CD4-positive, CD25-positive, alpha-beta regulatory T cell (primary cell): ENCODE data around the gene SCP2. TPM values are rescaled to one million over a fixed set of nuclear protein-coding genes. Genes with fewer than 3 reads are reported as not detected.

Experiments used
- ATAC-seq, 2 donors: fragments of 150-1000 bp; cut with Tn5 transposase; one replicate each; pipeline ENCODE4 v1.10.0; 2021; ENCODE audit warnings: low read depth in 2 of 2, moderate number of reproducible peaks in 2 of 2, moderate library complexity in 1 of 2
- DNase-seq, 3 donors: peaks; one replicate each; pipeline versions ENCODE4 v3.0.0 to v3.0.0-alpha.2; 2012 to 2022; ENCODE audit warnings: mixed read lengths in 1 of 3
- H3K27ac ChIP-seq: one replicate; pipeline ENCODE4 v1.7.0; 2013; ENCODE audit warnings: mild to moderate bottlenecking, low read length; ENCODE audit not compliant: insufficient read depth, poor library complexity, severe bottlenecking
- H3K27me3 ChIP-seq: one replicate; pipeline ENCODE4 v1.7.0; 2013; ENCODE audit warnings: low read length; ENCODE audit not compliant: control insufficient read depth, insufficient read depth
- H3K36me3 ChIP-seq: one replicate; pipeline ENCODE4 v1.7.0; 2013; ENCODE audit warnings: mild to moderate bottlenecking, low read length, moderate library complexity; ENCODE audit not compliant: control insufficient read depth, insufficient read depth
- H3K4me1 ChIP-seq: 2 replicates; pipeline ENCODE4 v1.7.0; 2013; ENCODE audit warnings: mild to moderate bottlenecking, low read length; ENCODE audit not compliant: insufficient read depth, control insufficient read depth, poor library complexity, severe bottlenecking
- H3K4me3 ChIP-seq: one replicate; pipeline ENCODE4 v1.7.0; 2013; ENCODE audit warnings: low read depth, mild to moderate bottlenecking, low read length, moderate library complexity
- H3K9me3 ChIP-seq, 2 experiments: 1 replicate in 1 of 2; 2 replicates in 1 of 2; pipeline ENCODE4 v1.7.0; 2013; ENCODE audit warnings: low read length in 2 of 2, mild to moderate bottlenecking in 1 of 2, moderate library complexity in 1 of 2; ENCODE audit not compliant: control insufficient read depth in 2 of 2
- H3K27ac Mint-ChIP-seq, 3 donors: one replicate each; pipeline ENCODE4 v1.8.0; 2020 to 2022; ENCODE audit warnings: mild to moderate bottlenecking in 3 of 3, mixed read lengths in 3 of 3, moderate library complexity in 2 of 3
- H3K27me3 Mint-ChIP-seq: one replicate; pipeline ENCODE4 v1.8.0; 2022; ENCODE audit warnings: mild to moderate bottlenecking, mixed read lengths
- H3K36me3 Mint-ChIP-seq: one replicate; pipeline ENCODE4 v1.8.0; 2020; ENCODE audit warnings: mixed read lengths
- H3K4me1 Mint-ChIP-seq, 4 donors: one replicate each; pipeline ENCODE4 v1.8.0; 2020 to 2022; ENCODE audit warnings: mixed read lengths in 4 of 4, mild to moderate bottlenecking in 1 of 4
- H3K4me3 Mint-ChIP-seq, 4 donors: one replicate each; pipeline ENCODE4 v1.8.0; 2020 to 2022; ENCODE audit warnings: mild to moderate bottlenecking in 4 of 4, mixed read lengths in 4 of 4, moderate library complexity in 3 of 4
- H3K9me3 Mint-ChIP-seq, 7 donors: one replicate each; pipeline ENCODE4 v1.8.0; 2020 to 2022; ENCODE audit warnings: mixed read lengths in 7 of 7, mild to moderate bottlenecking in 3 of 7, moderate library complexity in 2 of 7
- polyA plus RNA-seq, 4 donors: library from polyadenylated mRNA; unstranded; fragments of 300-500 nt; fragmentation: Illumina TruSeq; gene quantifications; one replicate each; pipeline ENCODE4 v1.2.3, GENCODE V29; 2021
- total RNA-seq: library from RNA; stranded (reverse); gene quantifications from one replicate; pipeline ENCODE4 v1.2.3, GENCODE V29; 2022

SCP2 gene
- total and polyA plus RNA-seq, 5 donors from 2014 or later: 58.9 to 213 (median 157) TPM

GRCh38 chr1:53082826-53083455, 155.9 kb downstream of the SCP2 start:
- H3K27me3 Mint-ChIP-seq: no peaks in the 10 kb centered on the region
- no peak overlapping the region for H3K27ac Mint-ChIP-seq
- no peaks in the 10 kb centered on the region for H3K9me3 Mint-ChIP-seq
- DNase-seq (no peak), ATAC-seq (no peak)
- H3K36me3 Mint-ChIP-seq: no peaks in the 10 kb centered on the region
- H3K4me1 Mint-ChIP-seq: peaks cover 0 to 2% (median 0%) of the 10 kb centered on the region in 4 donors
- Histone ChIP-seq H3K4me3 (no peak overlapping the region), H3K4me1 (no peaks in the 10 kb centered on the region), H3K9me3 (no peaks in the 10 kb centered on the region), H3K27me3 (no peaks in the 10 kb centered on the region), H3K36me3 (no peaks in the 10 kb centered on the region), H3K27ac (no peak overlapping the region)
- H3K4me3 Mint-ChIP-seq: no peak overlapping the region

- no peak overlapping the region for H3K27ac ChIP-seq
- no peak for DNase-seq
- H3K27ac Mint-ChIP-seq: no peak overlapping the region
Observed at GRCh38 chr1:53083636-53084588, 156.8 kb downstream of the SCP2 start.

GRCh38 chr1:53084589-53084971, 157.5 kb downstream of the SCP2 start:
- Mint-ChIP-seq H3K4me3 (no peak overlapping the region), H3K27me3 (no peaks in the 10 kb centered on the region), H3K36me3 (no peaks in the 10 kb centered on the region), H3K9me3 (no peaks in the 10 kb centered on the region), H3K27ac (peak overlapping the region in 1 of 3 donors; percentile 81), H3K4me1 (peaks cover 0 to 2% (median 0%) of the 10 kb centered on the region in 4 donors)
- no peaks in the 10 kb centered on the region for H3K27me3 ChIP-seq
- no peak overlapping the region for H3K4me3 ChIP-seq
- no peak for DNase-seq
- no peak for ATAC-seq
- H3K4me1 ChIP-seq: no peaks in the 10 kb centered on the region
- no peaks in the 10 kb centered on the region for H3K9me3 ChIP-seq
- no peaks in the 10 kb centered on the region for H3K36me3 ChIP-seq
- H3K27ac ChIP-seq: no peak overlapping the region

More at GRCh38 chr1:53083636-53084588, 156.8 kb downstream of the SCP2 start:
- Mint-ChIP-seq H3K36me3 (no peaks in the 10 kb centered on the region), H3K9me3 (no peaks in the 10 kb centered on the region), H3K4me1 (peaks cover 0 to 2% (median 0%) of the 10 kb centered on the region in 4 donors), H3K4me3 (no peak overlapping the region), H3K27me3 (no peaks in the 10 kb centered on the region)
- H3K9me3 ChIP-seq: no peaks in the 10 kb centered on the region
- no peaks in the 10 kb centered on the region for H3K4me1 ChIP-seq
- ATAC-seq: no peak
- H3K36me3 ChIP-seq: no peaks in the 10 kb centered on the region
- H3K27me3 ChIP-seq: no peaks in the 10 kb centered on the region
- H3K4me3 ChIP-seq: no peak overlapping the region

DNA sequence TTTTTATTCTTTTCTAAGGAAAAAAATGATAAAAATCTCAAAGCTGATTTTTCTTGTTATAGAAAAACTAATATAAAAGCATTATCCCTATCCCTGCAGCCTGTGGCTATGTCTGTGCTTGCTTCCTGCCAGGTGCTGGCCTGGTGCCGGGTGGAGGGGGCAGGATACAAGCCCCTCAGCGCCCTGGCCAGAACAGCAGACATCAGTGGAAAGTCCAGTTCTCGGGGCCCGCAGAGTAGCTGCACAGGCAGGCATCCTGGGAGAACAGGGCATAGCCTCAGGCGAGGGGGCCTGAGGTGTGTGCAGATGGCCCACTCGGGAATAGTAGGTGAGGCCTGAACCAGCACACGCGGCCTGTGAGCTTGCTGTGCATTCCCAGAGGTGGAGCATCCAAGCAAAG, 158.3 kb downstream of the SCP2 start:
- Histone ChIP-seq H3K4me1 (no peaks in the 10 kb centered on the region), H3K27me3 (no peaks in the 10 kb centered on the region), H3K27ac (no peak overlapping the region), H3K9me3 (no peaks in the 10 kb centered on the region), H3K4me3 (no peak overlapping the region), H3K36me3 (no peaks in the 10 kb centered on the region)
- Mint-ChIP-seq H3K36me3 (no peaks in the 10 kb centered on the region), H3K9me3 (no peaks in the 10 kb centered on the region), H3K4me3 (no peak overlapping the region), H3K27me3 (no peaks in the 10 kb centered on the region), H3K4me1 (peaks cover 0 to 2% (median 0%) of the 10 kb centered on the region in 4 donors), H3K27ac (no peak overlapping the region)
- DNase-seq: no peak
- no peak for ATAC-seq

DNA sequence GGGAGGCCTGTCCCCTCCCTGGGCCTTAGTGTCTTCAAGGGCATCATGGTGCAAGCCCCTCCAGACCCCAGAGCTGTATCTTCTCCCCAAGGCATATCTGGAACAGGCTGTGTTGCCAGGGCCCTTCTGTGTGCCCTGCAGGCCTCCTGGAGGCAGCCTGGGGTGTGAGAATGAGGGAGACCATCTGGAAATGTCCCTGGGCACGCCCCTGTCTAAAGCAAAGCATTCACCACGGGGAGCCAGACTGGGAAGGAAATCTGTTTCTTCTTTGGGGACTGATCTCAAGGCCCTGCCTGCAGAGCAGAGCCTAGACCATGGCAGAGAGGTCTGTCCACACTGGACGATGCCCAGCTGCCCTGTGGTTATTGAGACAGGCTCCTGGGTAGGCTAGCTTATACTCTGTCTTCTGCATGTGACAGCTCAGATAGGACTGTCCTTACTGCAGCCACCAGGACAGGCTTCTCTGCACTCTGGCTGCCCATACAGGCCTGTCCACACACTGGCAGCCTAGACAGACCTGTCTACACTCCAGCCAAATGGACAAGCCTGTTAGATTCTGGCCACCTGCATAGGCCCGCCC, 159.5 kb downstream of the SCP2 start:
- H3K4me3 Mint-ChIP-seq: peak overlapping the region in 1 of 4 donors; percentile 71
- H3K4me3 ChIP-seq: no peak overlapping the region
- H3K9me3 Mint-ChIP-seq: no peaks in the 10 kb centered on the region
- no peaks in the 10 kb centered on the region for H3K9me3 ChIP-seq
- H3K36me3 Mint-ChIP-seq: no peaks in the 10 kb centered on the region
- ATAC-seq (no peak), DNase-seq (no peak)
- no peak overlapping the region for H3K27ac ChIP-seq
- H3K36me3 ChIP-seq: no peaks in the 10 kb centered on the region
- H3K27me3 Mint-ChIP-seq: no peaks in the 10 kb centered on the region
- no peaks in the 10 kb centered on the region for H3K4me1 ChIP-seq
- H3K27ac Mint-ChIP-seq: no peak overlapping the region
- peaks cover 0 to 2% (median 0%) of the 10 kb centered on the region in 4 donors for H3K4me1 Mint-ChIP-seq
- H3K27me3 ChIP-seq: no peaks in the 10 kb centered on the region

DNA sequence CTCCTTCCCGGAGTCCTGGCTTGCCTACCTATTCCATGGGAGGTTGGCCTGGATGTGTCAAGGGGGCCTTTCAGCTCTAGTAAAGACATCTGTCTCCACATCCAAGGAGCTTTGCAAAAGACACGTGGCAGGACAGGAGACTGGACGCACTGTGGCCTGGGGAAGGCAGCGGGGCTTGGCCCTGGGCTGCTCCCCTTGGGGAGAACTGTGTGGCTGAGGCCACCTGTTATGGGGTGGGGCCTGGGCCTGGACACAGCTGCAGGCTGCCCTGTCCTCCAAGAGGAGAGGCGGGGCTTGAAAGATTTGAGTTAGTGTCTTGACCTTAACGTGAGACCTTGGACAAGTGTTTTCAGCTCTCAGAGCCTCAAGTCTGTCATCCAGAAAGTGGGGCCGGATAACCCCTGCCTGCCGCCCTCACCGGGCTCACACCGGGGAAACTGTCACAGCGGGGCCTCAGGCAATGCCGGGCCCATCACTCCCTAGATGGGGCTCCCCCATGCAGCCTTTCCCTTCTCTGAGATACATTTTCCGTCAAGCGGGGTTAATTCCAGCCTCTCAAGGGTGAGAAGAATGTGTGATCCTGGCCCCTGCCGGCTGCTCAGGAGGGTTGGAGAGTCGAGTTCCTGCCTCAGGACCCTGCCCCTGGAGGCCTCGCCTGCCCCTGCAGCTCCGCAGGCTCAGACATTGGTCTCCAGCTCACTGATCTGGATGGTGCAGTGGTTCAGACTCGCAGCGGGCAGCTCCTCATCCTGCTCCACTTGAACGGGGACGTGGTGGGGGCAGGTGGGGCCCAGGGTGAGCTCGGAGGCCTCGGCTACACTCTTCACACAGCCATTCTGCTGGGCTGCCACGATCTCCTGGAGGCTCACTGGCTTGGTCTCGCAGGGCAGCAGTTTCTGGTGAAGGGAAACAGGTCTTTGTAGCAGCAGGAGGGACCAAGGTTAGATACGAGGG, 160.5 kb downstream of the SCP2 start:
- ATAC-seq (no peak), DNase-seq (no peak)
- no peaks in the 10 kb centered on the region for H3K9me3 ChIP-seq
- H3K4me3 ChIP-seq: no peak overlapping the region
- no peaks in the 10 kb centered on the region for H3K36me3 Mint-ChIP-seq
- H3K4me1 Mint-ChIP-seq: peaks cover 0 to 2% (median 0%) of the 10 kb centered on the region in 4 donors
- H3K27me3 ChIP-seq: no peaks in the 10 kb centered on the region
- no peaks in the 10 kb centered on the region for H3K9me3 Mint-ChIP-seq
- no peaks in the 10 kb centered on the region for H3K4me1 ChIP-seq
- H3K27me3 Mint-ChIP-seq: no peaks in the 10 kb centered on the region
- no peak overlapping the region for H3K27ac ChIP-seq
- no peak overlapping the region for H3K4me3 Mint-ChIP-seq
- no peaks in the 10 kb centered on the region for H3K36me3 ChIP-seq
- H3K27ac Mint-ChIP-seq: no peak overlapping the region

DNA sequence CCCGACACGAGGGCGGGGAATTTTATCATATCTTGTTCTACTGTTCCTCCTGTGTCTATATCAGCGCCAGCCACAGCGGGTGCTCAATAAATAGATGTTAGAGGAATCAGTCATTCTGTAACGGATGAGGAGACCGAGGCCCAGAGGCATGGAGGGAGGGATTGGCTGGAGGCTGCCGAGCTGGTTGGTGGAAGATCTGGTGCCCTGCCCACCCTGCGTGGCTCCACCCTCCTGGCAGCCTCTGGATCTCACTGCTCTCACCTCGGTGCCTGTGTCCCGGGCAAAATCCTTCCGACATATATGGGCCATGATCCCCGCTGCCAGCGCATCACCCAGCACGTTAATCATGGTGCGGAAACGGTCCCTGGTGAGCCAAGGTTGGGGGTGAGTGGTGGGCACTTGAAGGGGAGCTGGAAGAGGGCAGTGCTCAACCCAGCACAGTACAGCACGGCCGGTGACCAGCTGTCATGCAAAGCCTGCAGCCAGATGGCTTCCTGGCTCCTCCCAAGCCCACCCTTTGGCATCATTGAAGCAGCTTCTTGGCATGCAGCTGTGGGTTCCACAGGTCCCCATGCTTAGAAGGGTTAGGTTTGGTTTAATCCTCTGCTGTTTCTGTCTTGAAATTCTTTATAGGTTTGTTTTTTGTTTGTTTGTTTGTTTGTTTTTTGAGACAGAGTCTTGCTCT, 161.7 kb downstream of the SCP2 start:
- no peak overlapping the region for H3K27ac Mint-ChIP-seq
- H3K36me3 Mint-ChIP-seq: no peaks in the 10 kb centered on the region
- no peaks in the 10 kb centered on the region for H3K4me1 Mint-ChIP-seq
- H3K27ac ChIP-seq: no peak overlapping the region
- no peak overlapping the region for H3K4me3 Mint-ChIP-seq
- H3K27me3 Mint-ChIP-seq: no peaks in the 10 kb centered on the region
- H3K36me3 ChIP-seq: no peaks in the 10 kb centered on the region
- no peak overlapping the region for H3K4me3 ChIP-seq
- no peaks in the 10 kb centered on the region for H3K9me3 ChIP-seq
- no peaks in the 10 kb centered on the region for H3K27me3 ChIP-seq
- no peaks in the 10 kb centered on the region for H3K4me1 ChIP-seq
- no peak for DNase-seq
- ATAC-seq: no peak
- no peaks in the 10 kb centered on the region for H3K9me3 Mint-ChIP-seq
